ENCODE measurements around the gene FDXR.

FDXR gene

GRCh38 chr17:74893936-74894671, 21.3 kb upstream of the FDXR start:
- DNase-seq, result no peak

DNA sequence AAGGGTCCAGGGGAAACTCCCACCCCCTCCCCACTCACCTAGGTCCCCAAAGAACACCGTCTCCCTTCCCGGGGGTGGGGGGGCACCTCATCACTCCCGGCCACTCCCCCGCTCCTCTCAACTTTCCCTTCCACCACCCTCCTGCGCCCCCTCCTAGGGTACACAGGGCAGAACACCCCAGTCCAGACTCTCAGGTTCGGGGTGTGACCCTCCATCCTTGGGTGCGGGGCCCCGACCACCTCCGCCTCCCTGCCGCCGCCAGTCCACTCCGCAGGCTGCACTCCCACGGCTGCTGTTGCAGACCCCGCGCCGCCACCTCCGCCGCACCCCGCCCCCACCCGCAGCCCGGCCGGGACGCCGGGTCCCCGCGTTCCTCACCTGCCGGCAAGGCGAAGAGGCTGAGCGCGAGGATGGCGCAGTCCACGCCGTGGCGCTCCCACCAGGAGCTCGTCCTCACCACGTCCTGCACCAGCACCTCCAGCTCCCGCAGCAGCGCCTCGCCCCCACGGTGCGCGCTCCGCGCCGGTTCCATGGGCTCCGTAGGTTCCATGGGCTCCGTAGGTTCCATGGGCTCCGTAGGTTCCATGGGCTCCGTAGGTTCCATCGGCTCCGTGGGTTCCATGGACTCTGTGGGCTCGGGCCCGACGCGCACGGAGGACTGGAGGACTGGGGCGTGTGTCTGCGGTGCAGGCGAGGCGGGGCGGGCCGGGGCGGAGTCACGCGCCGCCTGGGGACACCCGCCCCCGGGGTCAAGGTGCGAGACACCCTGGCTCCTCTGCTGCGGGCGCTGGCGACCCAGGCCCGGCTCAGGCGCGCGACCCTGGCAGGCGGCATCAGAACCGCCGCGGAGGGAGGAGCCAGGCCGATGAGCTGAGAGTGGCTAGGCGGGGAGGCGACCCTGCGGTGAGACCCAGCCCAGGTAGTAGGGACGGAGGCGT, 20.4 kb upstream of the FDXR start, which contains the start of gene FADS6:
Gene FADS6, minus strand, starts transcription at position 660 of the 938 bp plus-strand sequence. Its CDS starts 38 bp downstream, at position 622.
- DNase-seq, result no peak

DNA sequence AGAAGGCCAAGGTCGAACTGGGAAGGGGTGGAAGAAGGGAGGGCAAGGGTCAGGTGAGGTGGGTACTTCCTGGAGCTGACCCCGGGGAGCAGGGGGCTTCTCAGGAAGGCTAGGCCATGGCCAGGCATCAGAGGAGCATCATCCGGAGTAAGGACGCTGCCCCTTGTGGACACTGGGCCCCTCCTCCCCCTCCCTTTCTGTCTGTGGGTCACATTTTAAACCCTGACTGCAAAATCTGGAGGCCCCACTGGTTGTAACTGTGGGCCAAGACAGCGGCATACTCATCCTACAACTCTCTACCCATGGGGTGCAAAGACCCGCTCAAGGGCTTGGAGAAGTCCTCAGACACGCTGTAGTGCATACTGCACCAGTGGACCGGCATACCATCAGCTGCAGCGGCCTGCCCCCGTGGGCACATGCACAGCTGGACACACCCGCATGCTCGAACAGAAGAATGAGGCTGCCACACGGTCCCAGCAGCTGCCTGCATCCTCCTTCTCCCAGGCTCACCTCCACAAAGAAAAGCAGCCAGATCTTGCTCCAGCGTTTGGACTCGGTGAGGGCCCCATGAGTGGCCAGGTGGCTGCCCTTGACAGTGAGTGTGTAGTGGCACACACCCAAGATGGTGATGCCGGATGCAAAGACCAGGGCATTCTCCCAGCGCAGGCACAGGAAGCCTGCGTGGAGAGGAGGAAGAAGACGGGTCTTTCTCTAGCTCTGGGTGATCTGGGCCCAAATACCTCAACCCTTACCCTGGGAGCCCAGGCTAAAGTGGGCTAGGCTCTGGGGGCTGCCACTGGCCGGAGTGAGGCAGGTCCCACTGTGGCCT, 19.4 kb upstream of the FDXR start:
- no peak for DNase-seq

GRCh38 chr17:74890554-74890953, 17.8 kb upstream of the FDXR start:
- DNase-seq, result no peak

DNA sequence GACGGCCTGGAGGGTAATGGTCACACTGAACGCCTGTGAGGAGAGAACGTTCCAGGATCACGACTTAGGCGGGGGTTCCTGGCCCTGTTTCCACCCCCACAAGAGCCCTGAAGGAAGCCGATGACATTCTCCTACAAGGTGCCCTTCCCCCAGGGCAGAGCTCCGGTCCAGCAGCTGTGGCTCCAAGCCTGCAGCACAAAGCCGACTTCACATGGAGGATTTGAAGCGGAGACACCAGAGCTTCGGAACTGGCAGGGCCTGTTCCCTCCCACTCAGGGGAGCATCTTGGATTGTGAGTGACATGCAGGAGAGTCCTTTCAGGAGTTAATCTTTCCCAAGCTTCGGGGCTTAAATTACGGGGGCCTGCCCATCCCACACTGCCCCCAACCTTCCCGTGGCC, 15.7 kb upstream of the FDXR start:
- DNase-seq, result no peak

DNA sequence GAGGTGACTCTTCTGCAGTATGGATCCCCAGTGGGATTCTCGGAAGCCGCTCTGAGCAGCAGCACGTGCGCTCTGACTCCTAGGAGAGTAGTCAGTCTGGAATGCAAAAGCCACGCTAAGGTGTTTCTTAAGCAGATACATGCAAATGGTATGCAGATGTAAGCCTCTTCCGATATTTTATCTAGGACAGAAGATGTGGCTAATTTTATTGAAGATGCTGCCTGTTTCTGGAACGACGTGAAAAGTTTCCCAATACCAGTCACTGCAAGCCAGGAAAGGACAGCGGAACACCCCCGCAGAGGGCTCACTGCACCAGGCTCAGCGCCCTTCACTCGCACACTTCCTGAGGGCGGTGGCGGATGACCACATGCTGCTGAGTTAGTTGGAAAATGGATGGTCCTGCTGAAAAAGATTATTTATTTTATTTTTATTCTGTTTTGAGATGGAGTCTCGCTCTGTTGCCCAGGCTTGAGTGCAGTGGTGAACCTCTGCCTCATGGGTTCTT, 10.5 kb upstream of the FDXR start:
- no peak for DNase-seq

DNA sequence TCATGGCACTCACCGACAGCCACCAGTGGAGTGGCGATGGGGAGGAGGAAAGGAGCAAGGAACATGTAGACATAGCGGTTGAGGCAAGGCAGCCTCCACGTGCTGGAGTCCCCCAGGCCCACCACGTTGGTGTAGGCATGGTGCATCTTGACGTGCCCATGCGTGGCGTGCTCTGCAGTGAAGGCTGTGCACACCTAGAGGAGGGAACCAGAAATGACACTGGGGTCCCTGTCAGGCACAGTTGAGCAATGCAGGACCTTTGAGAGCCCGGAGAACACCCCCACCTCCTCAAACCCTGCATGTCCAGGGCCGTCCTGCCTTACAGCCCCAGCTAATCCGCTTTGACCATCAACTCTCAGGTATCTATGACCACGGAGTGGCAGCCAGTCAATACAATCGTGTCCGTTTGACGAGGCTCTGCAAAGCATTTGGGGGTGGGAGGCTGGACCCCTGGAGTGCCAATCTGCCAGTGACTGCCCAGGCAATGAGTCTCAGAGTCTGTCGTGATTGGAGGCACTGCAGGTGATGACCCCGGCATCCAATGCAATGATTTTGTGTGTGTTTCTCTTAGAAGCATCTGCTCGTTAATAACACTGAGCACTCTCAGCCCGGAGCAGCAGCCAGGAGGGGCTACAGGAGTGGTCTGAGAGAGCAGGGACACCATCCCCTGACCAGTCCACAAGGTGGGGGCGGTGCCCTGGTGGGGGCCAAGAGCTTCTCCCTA, 9.9 kb upstream of the FDXR start:
- no peak for DNase-seq

DNA sequence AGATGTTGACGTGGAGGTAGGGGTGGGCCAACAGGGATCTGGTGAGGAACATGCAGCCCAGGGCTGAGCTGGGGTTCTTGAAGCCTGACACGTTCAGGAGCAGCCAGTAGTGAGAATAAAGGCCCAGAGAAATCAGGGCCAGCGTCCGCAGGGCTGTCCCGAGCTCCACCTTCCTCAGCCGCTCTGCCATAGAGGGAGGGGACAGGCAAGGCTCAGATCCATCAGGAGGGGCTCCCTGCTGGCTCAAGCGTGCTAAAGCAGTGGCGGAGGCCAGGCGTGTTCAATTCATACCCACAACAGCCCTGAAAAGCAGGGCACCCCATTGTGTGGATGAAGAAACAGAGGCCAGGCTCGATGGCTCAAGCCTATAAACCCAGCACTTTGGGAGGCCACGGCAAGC, 8.3 kb upstream of the FDXR start:
- DNase-seq, result no peak

DNA sequence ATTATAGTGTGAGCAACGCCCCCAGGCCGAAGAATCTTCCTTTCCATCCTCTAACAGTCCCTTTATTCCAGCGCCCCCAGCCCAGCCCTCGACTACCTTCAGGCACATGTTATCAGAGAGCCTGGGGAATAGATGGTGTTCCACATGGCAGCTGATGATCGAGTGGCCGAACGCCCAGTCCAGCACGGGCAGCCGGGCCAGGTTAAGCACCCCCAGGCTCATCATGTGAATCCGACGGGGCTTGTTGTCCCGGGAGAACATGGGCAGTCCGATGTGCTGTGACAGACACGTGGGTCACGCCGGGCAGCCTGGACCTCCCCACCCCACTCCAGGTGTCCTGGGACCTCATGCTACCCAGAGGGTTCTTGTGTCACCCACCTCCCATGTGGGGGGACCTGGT, 6.5 kb upstream of the FDXR start:
- DNase-seq, result no peak

GRCh38 chr17:74878658-74879057, 5.9 kb upstream of the FDXR start:
- DNase-seq, result no peak

- no peak for DNase-seq
These were observed 5.1 kb upstream of the FDXR start for GRCh38 chr17:74877592-74878548.

- DNase-seq, result no peak
These were observed 3.3 kb upstream of the FDXR start for GRCh38 chr17:74875977-74876593.

GRCh38 chr17:74875155-74875976, 2.6 kb upstream of the FDXR start:
- no peak for DNase-seq

GRCh38 chr17:74874615-74875037, 1.8 kb upstream of the FDXR start:
- DNase-seq, result no peak

GRCh38 chr17:74873874-74874614, 1.2 kb upstream of the FDXR start:
- no peak for DNase-seq

DNA sequence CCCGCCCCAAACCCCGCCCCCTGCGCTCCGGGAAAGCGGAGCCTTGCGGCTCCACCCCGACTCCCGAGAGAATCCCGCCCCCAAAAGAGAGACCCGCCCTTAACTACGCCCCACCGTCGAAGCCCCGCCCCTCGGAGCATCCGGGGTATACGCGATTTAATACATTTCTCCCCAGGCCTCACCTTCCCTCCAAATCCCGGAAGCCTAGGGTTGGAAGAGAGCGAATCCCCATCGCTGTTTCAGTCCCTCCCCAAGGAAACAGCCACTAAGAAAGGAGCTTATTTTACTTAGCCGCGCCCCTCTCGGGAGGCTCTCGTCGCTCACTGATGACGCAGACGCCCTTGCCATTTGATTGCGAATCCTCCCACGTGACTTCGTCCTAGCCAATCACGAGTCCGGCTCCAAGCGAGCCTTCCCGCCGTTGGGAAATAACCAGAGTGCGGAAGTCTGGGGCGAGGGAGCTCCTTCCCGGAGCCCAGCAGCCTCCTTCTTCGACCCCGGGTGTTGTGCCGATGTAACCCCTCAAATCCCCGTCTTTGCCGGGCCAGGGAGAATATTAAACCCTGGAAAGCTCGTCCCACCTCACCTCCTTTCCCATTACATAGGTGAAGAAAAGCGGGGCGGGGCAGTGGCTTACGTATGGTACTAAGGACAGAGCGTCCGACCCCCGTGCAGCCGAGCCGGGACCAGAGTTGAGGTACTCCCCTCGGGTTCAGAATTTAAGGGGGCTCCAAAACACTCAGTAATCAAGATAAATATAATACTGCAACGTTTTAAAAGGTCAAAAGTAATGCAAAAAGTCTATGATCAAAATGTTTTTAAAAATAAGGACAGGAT, 461 bp upstream of the FDXR start:
- peak; percentile 99 for DNase-seq

- DNase-seq, result no peak
These were observed 1.3 kb downstream of the FDXR start for GRCh38 chr17:74871356-74872076.

Data from activated CD4-positive, alpha-beta T cell treated with anti-CD3 and anti-CD28 coated beads, Interleukin-2, amount 50 U/mL, for 1 hour (primary cell).